ENCODE data around the gene TXNDC16. TPM values are rescaled to one million over a fixed set of nuclear protein-coding genes. Genes with fewer than 3 reads are reported as not detected.

Gene TXNDC16
- total RNA-seq = 1.9 and 2.1 TPM in 2 replicates

DNA sequence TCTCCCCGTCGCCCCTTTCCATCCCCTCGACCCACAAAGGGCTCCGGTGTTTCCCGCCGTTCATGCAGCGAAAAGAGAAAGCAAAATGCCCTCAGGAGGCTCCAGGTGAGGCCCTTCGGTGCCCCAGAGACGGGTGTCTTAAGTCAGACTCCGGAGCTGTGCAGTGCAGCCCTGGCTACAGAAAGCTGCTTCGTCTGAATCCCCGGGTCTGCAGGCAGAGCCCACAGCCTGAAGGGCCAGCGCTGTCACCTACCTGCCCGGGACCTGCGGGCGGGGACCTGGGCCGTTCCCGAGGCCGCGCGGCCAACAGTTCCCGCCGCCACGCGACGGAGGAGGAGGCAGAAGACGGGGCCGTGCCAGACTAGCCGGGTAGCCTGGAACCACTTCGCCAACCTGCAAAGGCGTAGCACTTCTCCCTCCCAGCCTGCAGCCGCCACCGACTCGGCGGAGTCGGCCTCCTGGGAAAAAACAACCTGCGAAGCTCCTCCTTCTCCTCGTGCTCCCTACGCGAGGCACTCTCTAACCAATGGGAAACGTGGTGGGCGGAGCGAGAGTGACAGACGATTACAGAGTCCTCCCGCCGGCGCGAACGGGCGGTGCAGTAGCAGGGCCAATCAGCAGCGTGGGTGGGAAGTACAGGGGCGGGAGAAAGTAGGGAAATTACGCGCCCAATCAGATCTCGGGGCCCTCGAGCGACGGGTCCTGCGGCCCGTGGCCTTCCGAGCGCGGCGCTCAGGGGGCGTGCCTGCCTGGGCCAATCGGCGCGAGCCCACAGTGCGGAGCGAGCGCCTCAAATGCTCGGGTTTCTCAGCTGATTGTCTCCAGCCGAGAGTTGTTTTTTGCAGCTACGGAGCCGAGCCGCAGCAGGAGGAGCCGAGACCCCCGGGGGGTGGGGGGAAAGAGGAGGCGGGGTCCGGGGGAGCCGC is at the start of gene TXNDC16, which contains the start of gene GPR137C:
TXNDC16 (minus strand) TSS at position 443 of the 926 bp plus-strand sequence. CDS start 8,948 bp downstream, outside the sequence.
GPR137C (plus strand) TSS at position 774 of the 926 bp plus-strand sequence. CDS start 312 bp downstream, outside the sequence.

Other genes with a start within 250 kb of the TXNDC16 start
- gene PTGER2, start 238.2 kb downstream of the TXNDC16 start, total RNA-seq = 0.14 TPM in 1 of 2 replicates, not detected in the other
- gene GPR137C, start 331 bp upstream of the TXNDC16 start, total RNA-seq = under 0.01 and 0.07 TPM in 2 replicates
- 162 and 219 TPM in 2 replicates for gene ERO1A, start 143.1 kb upstream of the TXNDC16 start, total RNA-seq
- 80.0 and 113 TPM in 2 replicates for gene PSMC6, start 154.7 kb upstream of the TXNDC16 start, total RNA-seq
- 19.0 and 23.9 TPM in 2 replicates for gene STYX, start 177.7 kb upstream of the TXNDC16 start, total RNA-seq
- gene GNPNAT1, start 239.1 kb upstream of the TXNDC16 start, total RNA-seq = 34.8 and 51.6 TPM in 2 replicates

Data from nasal cavity respiratory epithelium epithelial cell of viscerocranial mucosa (primary cell).